ENCODE data around the gene PPFIA4.

GRCh38 chr1:202989879-202990278 is 36.4 kb upstream of the PPFIA4 start:
- TF ChIP-seq CTCF (IDR thresholded peaks at IDR 0.05) (no peak), ZFX (IDR thresholded peaks at IDR 0.05; ENCODE audit: borderline replicate concordance) (no peak)

All from 22Rv1 (cell line).